IMR-90 (cell line): ENCODE results near the gene ITPK1. TPM values are rescaled to one million over a fixed set of nuclear protein-coding genes. Genes with fewer than 3 reads are reported as not detected.

Source experiments
- ATAC-seq: fragments of 200-7000 bp; cut with Tn5 transposase; 2 replicates; pipeline ENCODE4 v1.9.1; 2020; ENCODE audit warnings: low read depth, mild to moderate bottlenecking, moderate library complexity
- BruUV-seq: library from RNA; stranded (reverse); fragments of 400-500 nt; replicated peaks from 2 replicates; lab custom pipeline; 2021; lab: Mats Ljungman, UMichigan
- CTCF ChIA-PET: fragments of 300-600 bp; formaldehyde crosslinking; extraction: SDS; loops from one replicate; lab custom pipeline; 2021; ENCODE audit warnings: antibody characterized with exemption; lab: Yijun Ruan, JAX
- POLR2A ChIA-PET: fragments of 300-600 bp; sonication (Branson Sonifier 250); formaldehyde crosslinking; loops from one replicate; lab custom pipeline; 2022; ENCODE audit warnings: antibody characterized with exemption; ENCODE audit not compliant: unreplicated experiment; lab: Charles Lee
- DNase-seq: peaks from one replicate; pipeline ENCODE4 v3.0.0; 2013
- H2AFZ ChIP-seq: replicated peaks from 2 replicates; pipeline ENCODE3; 2013; ENCODE audit warnings: low read length, mild to moderate bottlenecking; ENCODE audit not compliant: poor library complexity
- H2AK5ac ChIP-seq: 2 replicates; pipeline ENCODE4 v1.6.1; 2013; ENCODE audit warnings: low read depth, low read length, inconsistent platforms
- H2AK9ac ChIP-seq: replicated peaks from 2 replicates; pipeline ENCODE3; 2013; ENCODE audit warnings: mild to moderate bottlenecking, low read depth, low read length, moderate library complexity; ENCODE audit not compliant: poor library complexity
- H2BK120ac ChIP-seq: 2 replicates; pipeline ENCODE4 v1.6.1; 2013; ENCODE audit warnings: low read depth, low read length, inconsistent platforms
- H2BK15ac ChIP-seq: 3 replicates; pipeline ENCODE4 v1.6.1; 2013; ENCODE audit warnings: low read depth, low read length, inconsistent platforms
- H2BK20ac ChIP-seq: 2 replicates; pipeline ENCODE4 v1.6.1; 2013; ENCODE audit warnings: low read depth, mild to moderate bottlenecking, inconsistent platforms, low read length, moderate library complexity
- H2BK5ac ChIP-seq: 2 replicates; pipeline ENCODE4 v1.6.1; 2013; ENCODE audit warnings: mild to moderate bottlenecking, low read depth, low read length, inconsistent platforms; ENCODE audit not compliant: poor library complexity, severe bottlenecking
- H3K14ac ChIP-seq: replicated peaks from 2 replicates; pipeline ENCODE4 v1.6.1; 2013; ENCODE audit warnings: low read depth, low read length, inconsistent platforms
- H3K18ac ChIP-seq: 2 replicates; pipeline ENCODE4 v1.6.1; 2013; ENCODE audit warnings: low read depth, low read length, control low read depth
- H3K23ac ChIP-seq: 2 replicates; pipeline ENCODE4 v1.6.1; 2013; ENCODE audit warnings: low read depth, low read length, inconsistent platforms
- H3K27ac ChIP-seq: 2 replicates; pipeline ENCODE4 v1.5.1; 2013; ENCODE audit warnings: mild to moderate bottlenecking, control low read depth, low read length; ENCODE audit not compliant: insufficient read depth
- H3K27me3 ChIP-seq: 2 replicates; pipeline ENCODE4 v1.6.1; 2013; ENCODE audit warnings: low read length; ENCODE audit not compliant: control insufficient read depth, insufficient read depth
- H3K36me3 ChIP-seq: 2 replicates; pipeline ENCODE4 v1.6.1; 2013; ENCODE audit warnings: low read length, mixed read lengths; ENCODE audit not compliant: control insufficient read depth, insufficient read depth
- H3K4ac ChIP-seq: 2 replicates; pipeline ENCODE4 v1.6.1; 2013; ENCODE audit warnings: low read depth, low read length, inconsistent platforms
- H3K4me1 ChIP-seq: 2 replicates; pipeline ENCODE4 v1.6.1; 2013; ENCODE audit warnings: low read length, mixed read lengths; ENCODE audit not compliant: control insufficient read depth, insufficient read depth
- H3K4me2 ChIP-seq: 2 replicates; pipeline ENCODE4 v1.6.1; 2013; ENCODE audit warnings: low read depth, mild to moderate bottlenecking, control low read depth, low read length, moderate library complexity
- H3K4me3 ChIP-seq: 2 replicates; pipeline ENCODE4 v1.5.1; 2013; ENCODE audit warnings: low read depth, mild to moderate bottlenecking, control low read depth, low read length, moderate library complexity; ENCODE audit not compliant: insufficient read depth
- H3K56ac ChIP-seq: 2 replicates; pipeline ENCODE4 v1.6.1; 2013; ENCODE audit warnings: low read length, inconsistent platforms; ENCODE audit not compliant: insufficient read depth; ENCODE audit errors: extremely low read depth
- H3K79me1 ChIP-seq, 2 experiments: 2 replicates each; pipeline ENCODE4 v1.6.1; 2013; ENCODE audit warnings: low read length in 2 of 2, inconsistent platforms in 1 of 2, low read depth in 1 of 2
- H3K9ac ChIP-seq: 2 replicates; pipeline ENCODE4 v1.6.1; 2013; ENCODE audit warnings: low read depth, low read length, control low read depth
- H3K9me1 ChIP-seq: 2 replicates; pipeline ENCODE4 v1.6.1; 2013; ENCODE audit warnings: low read length, inconsistent platforms; ENCODE audit not compliant: insufficient read depth
- H3K9me3 ChIP-seq: 2 replicates; pipeline ENCODE4 v1.6.1; 2013; ENCODE audit warnings: low read length; ENCODE audit not compliant: control insufficient read depth, insufficient read depth
- H4K20me1 ChIP-seq: 2 replicates; pipeline ENCODE4 v1.6.1; 2013; ENCODE audit warnings: low read length, inconsistent platforms; ENCODE audit not compliant: insufficient read depth
- H4K5ac ChIP-seq: 2 replicates; pipeline ENCODE4 v1.6.1; 2013; ENCODE audit warnings: mild to moderate bottlenecking, low read depth, low read length, control low read depth
- H4K8ac ChIP-seq, 2 experiments: 2 replicates each; pipeline ENCODE4 v1.6.1; 2013; ENCODE audit warnings: low read depth in 2 of 2, low read length in 2 of 2, control low read depth in 1 of 2, inconsistent platforms in 1 of 2
- H4K91ac ChIP-seq: 2 replicates; pipeline ENCODE4 v1.6.1; 2013; ENCODE audit warnings: low read depth, low read length, inconsistent platforms; ENCODE audit not compliant: insufficient read depth
- BHLHE40 ChIP-seq: fragments of 150-350 bp; IDR thresholded peaks from 2 replicates; pipeline ENCODE4 v1.6.1; 2016; ENCODE audit warnings: mild to moderate bottlenecking, low read depth, low read length
- CEBPB ChIP-seq: IDR thresholded peaks from 2 replicates; pipeline ENCODE4 v1.6.1; 2012; ENCODE audit warnings: low read depth, low read length, improper control_type of control experiment
- FOS ChIP-seq: fragments of 150-350 bp; IDR thresholded peaks from 2 replicates; pipeline ENCODE4 v1.6.1; 2016; ENCODE audit warnings: low read depth, low read length
- MAFK ChIP-seq: IDR thresholded peaks from 2 replicates; pipeline ENCODE4 v1.6.1; 2012; ENCODE audit warnings: low read depth, low read length, improper control_type of control experiment
- MAZ ChIP-seq: IDR thresholded peaks from 2 replicates; pipeline ENCODE4 v1.6.1; 2012; ENCODE audit warnings: low read depth, mild to moderate bottlenecking, low read length, improper control_type of control experiment, moderate library complexity, borderline replicate concordance
- RFX5 ChIP-seq: IDR thresholded peaks from 2 replicates; pipeline ENCODE4 v1.8.0; 2012; ENCODE audit warnings: low read depth, mild to moderate bottlenecking, low read length, moderate library complexity
- SMC3 ChIP-seq: fragments of 150-350 bp; IDR thresholded peaks from 2 replicates; pipeline ENCODE4 v1.6.1; 2016; ENCODE audit warnings: low read depth, mild to moderate bottlenecking, antibody characterized with exemption, low read length, moderate library complexity
- WGBS, 2 experiments: methylation state at CpG; one replicate each; pipeline versions ENCODE4 v1.1.5 to v1.1.7; 2013; ENCODE audit warnings: missing lambda C conversion rate in 2 of 2; ENCODE audit not compliant: insufficient read length in 1 of 2; ENCODE audit errors: extremely low coverage in 2 of 2; 5-methylcytosine and 5-hydroxymethylcytosine counted together
- dilution Hi-C: fragments of 300-500 bp; cut with HindIII; formaldehyde crosslinking; loops from one replicate; pipeline ENCODE4 v1.14.3; 2018; ENCODE audit warnings: low sequenced_read_pairs; ENCODE audit not compliant: unreplicated experiment
- in situ Hi-C: fragments of 300-500 bp; cut with MboI; formaldehyde crosslinking; loops from 3 replicates; pipeline ENCODE4 v1.14.3; 2019; ENCODE audit warnings: low sequenced_read_pairs, inconsistent platforms, mixed read lengths
- intact Hi-C: fragments of 100-400 bp; cut with micrococcal nuclease; formaldehyde crosslinking; loops from 2 replicates; pipeline ENCODE4 v1.10.0; 2022
- polyA plus RNA-seq, 3 experiments: library from polyadenylated mRNA; depleted of rRNA; stranded (reverse); fragments of >200 nt; gene quantifications; 2 replicates each; pipeline ENCODE4 v1.2.3, GENCODE V29; 2012; ENCODE audit warnings: low replicate concordance in 1 of 3
- total RNA-seq: library from RNA; depleted of rRNA; stranded (reverse); fragments of >200 nt; gene quantifications from 2 replicates; pipeline ENCODE4 v1.2.3, GENCODE V29; 2012
- TF ChIP-seq, protein P1 (sequence below): conservative IDR thresholded peaks from 2 replicates; pipeline ENCODE4 v1.5.1; 2012; ENCODE audit warnings: mild to moderate bottlenecking, low read depth, low read length, improper control_type of control experiment
- TF ChIP-seq, protein P2 (sequence below): fragments of 150-350 bp; IDR thresholded peaks from 2 replicates; pipeline ENCODE4 v1.6.1; 2017; ENCODE audit warnings: mild to moderate bottlenecking, antibody characterized with exemption, low read length, low read depth

The ITPK1 gene
- total and polyA plus RNA-seq, 2 of the 4 experiments (the other 2 are of a cell fraction): 21.7 to 26.9 TPM

- H3K56ac ChIP-seq: no peak overlapping the region
- BruUV-seq: no TSS peak
- H4K8ac ChIP-seq: no peak overlapping the region
- no peak overlapping the region for H3K27ac ChIP-seq
- H3K14ac ChIP-seq: no peak overlapping the region
- CTCF ChIA-PET: no interaction called here
- POLR2A ChIA-PET: no interaction called here
- 100% methylated on average over 1 of the region's 5 CpGs; no CpG with 5 or more reads in 1 of the 2 experiments for WGBS, 2 experiments
- H4K5ac ChIP-seq: no peak overlapping the region
- H4K91ac ChIP-seq: no peak overlapping the region
- no peak overlapping the region for H3K23ac ChIP-seq
- no peak overlapping the region for H2AK9ac ChIP-seq
- no peak overlapping the region for H3K18ac ChIP-seq
- H3K79me1 ChIP-seq: no peaks in the 10 kb centered on the region; a peak in 1 of 4 replicates
- no peak overlapping the region for H2BK120ac ChIP-seq
- DNase-seq (no peak), ATAC-seq (no peak)
- H3K9me1 ChIP-seq: peaks cover 5% of the 10 kb centered on the region; the same call in 1 of the 2 replicates
- H2BK15ac ChIP-seq: no peak overlapping the region
- no peak overlapping the region for H3K4me3 ChIP-seq
- in situ Hi-C loops: no loop called here
- no peak overlapping the region for H3K4me2 ChIP-seq
- peaks cover 3% of the 10 kb centered on the region; the same call in 1 of the 2 replicates for H3K27me3 ChIP-seq
- dilution Hi-C loops: no loop called here
- intact Hi-C loops: no loop called here
- H2AFZ ChIP-seq: no peak overlapping the region
- no peaks in the 10 kb centered on the region for H3K9me3 ChIP-seq
- H4K20me1 ChIP-seq: no peaks in the 10 kb centered on the region
- H2BK20ac ChIP-seq: no peak overlapping the region
- no peak overlapping the region for H3K4ac ChIP-seq
- H2AK5ac ChIP-seq: no peak overlapping the region; the same call in 1 of the 2 replicates
- TF ChIP-seq CEBPB (no peak), MAZ (no peak), MAFK (no peak), SMC3 (no peak), RFX5 (no peak), FOS (no peak), BHLHE40 (no peak)
- TF ChIP-seq, protein P1, sequence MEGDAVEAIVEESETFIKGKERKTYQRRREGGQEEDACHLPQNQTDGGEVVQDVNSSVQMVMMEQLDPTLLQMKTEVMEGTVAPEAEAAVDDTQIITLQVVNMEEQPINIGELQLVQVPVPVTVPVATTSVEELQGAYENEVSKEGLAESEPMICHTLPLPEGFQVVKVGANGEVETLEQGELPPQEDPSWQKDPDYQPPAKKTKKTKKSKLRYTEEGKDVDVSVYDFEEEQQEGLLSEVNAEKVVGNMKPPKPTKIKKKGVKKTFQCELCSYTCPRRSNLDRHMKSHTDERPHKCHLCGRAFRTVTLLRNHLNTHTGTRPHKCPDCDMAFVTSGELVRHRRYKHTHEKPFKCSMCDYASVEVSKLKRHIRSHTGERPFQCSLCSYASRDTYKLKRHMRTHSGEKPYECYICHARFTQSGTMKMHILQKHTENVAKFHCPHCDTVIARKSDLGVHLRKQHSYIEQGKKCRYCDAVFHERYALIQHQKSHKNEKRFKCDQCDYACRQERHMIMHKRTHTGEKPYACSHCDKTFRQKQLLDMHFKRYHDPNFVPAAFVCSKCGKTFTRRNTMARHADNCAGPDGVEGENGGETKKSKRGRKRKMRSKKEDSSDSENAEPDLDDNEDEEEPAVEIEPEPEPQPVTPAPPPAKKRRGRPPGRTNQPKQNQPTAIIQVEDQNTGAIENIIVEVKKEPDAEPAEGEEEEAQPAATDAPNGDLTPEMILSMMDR: no peak
- TF ChIP-seq, protein P2, sequence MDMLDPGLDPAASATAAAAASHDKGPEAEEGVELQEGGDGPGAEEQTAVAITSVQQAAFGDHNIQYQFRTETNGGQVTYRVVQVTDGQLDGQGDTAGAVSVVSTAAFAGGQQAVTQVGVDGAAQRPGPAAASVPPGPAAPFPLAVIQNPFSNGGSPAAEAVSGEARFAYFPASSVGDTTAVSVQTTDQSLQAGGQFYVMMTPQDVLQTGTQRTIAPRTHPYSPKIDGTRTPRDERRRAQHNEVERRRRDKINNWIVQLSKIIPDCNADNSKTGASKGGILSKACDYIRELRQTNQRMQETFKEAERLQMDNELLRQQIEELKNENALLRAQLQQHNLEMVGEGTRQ: no peak
- no peaks in the 10 kb centered on the region for H3K36me3 ChIP-seq
- H3K9ac ChIP-seq: no peak overlapping the region
- peaks cover 11% of the 10 kb centered on the region for H3K4me1 ChIP-seq
- no peak overlapping the region for H2BK5ac ChIP-seq
Measured at GRCh38 chr14:93029417-93029816, 86.3 kb downstream of the ITPK1 start.
